ENCODE measurements around the gene NUDT3.

- TF ChIP-seq, protein P1, sequence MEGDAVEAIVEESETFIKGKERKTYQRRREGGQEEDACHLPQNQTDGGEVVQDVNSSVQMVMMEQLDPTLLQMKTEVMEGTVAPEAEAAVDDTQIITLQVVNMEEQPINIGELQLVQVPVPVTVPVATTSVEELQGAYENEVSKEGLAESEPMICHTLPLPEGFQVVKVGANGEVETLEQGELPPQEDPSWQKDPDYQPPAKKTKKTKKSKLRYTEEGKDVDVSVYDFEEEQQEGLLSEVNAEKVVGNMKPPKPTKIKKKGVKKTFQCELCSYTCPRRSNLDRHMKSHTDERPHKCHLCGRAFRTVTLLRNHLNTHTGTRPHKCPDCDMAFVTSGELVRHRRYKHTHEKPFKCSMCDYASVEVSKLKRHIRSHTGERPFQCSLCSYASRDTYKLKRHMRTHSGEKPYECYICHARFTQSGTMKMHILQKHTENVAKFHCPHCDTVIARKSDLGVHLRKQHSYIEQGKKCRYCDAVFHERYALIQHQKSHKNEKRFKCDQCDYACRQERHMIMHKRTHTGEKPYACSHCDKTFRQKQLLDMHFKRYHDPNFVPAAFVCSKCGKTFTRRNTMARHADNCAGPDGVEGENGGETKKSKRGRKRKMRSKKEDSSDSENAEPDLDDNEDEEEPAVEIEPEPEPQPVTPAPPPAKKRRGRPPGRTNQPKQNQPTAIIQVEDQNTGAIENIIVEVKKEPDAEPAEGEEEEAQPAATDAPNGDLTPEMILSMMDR (IDR thresholded peaks at IDR 0.05) = no peak
- TF ChIP-seq POLR2AphosphoS5 (IDR thresholded peaks at IDR 0.05) (no peak), POLR2A (IDR thresholded peaks at IDR 0.05) (no peak)
Measured at GRCh38 chr6:34267746-34268145, 124.7 kb downstream of the NUDT3 start.

All from transverse colon (tissue), 4 donors.